Right lobe of liver (tissue), 6 donors: ENCODE data around the gene TACC3. TPM values are rescaled to one million over a fixed set of nuclear protein-coding genes. Genes with fewer than 3 reads are reported as not detected.

Source experiments
- ATAC-seq, 4 donors: fragments of 200-7000 bp; cut with Tn5 transposase; one replicate each; pipeline ENCODE4 v1.9.1; 2020; ENCODE audit warnings: mild to moderate bottlenecking in 4 of 4, moderate library complexity in 4 of 4
- DNase-seq, 3 donors: peaks; one replicate each; pipeline ENCODE4 v3.0.0-alpha.2; 2020
- H3K27ac ChIP-seq, 3 donors: fragments of 200-600 bp; one replicate each; pipeline ENCODE4 v1.8.0; 2022
- H3K27me3 ChIP-seq, 2 donors: fragments of 200-600 bp; one replicate each; pipeline ENCODE4 v1.8.0; 2022
- H3K36me3 ChIP-seq, 4 donors: fragments of 200-600 bp; sonication (generic) in 1 of 4; one replicate each; pipeline versions ENCODE4 v1.5.1 to v1.8.0; 2017 to 2022; ENCODE audit warnings: control low read depth in 1 of 4
- H3K4me1 ChIP-seq, 4 donors: fragments of 200-600 bp; sonication (generic) in 1 of 4; one replicate each; pipeline versions ENCODE4 v1.5.1 to v1.8.0; 2017 to 2022; ENCODE audit warnings: control low read depth in 1 of 4
- H3K4me3 ChIP-seq, 3 donors: fragments of 200-600 bp; one replicate each; pipeline ENCODE4 v1.8.0; 2022
- H3K9me3 ChIP-seq, 4 donors: fragments of 200-600 bp; sonication (generic) in 1 of 4; one replicate each; pipeline versions ENCODE4 v1.5.1 to v1.8.0; 2017 to 2022; ENCODE audit warnings: control low read depth in 1 of 4
- CTCF ChIP-seq, 4 donors: fragments of 200-600 bp in 3 of 4; fragments of 450-650 bp in 1 of 4; IDR thresholded peaks; one replicate each; pipeline versions ENCODE4 v1.5.1 to v1.8.0; 2016 to 2022; ENCODE audit warnings: antibody characterized with exemption in 4 of 4, mild to moderate bottlenecking in 2 of 4
- POLR2A ChIP-seq: fragments of 450-650 bp; IDR thresholded peaks from one replicate; pipeline ENCODE4 v1.6.1; 2017; ENCODE audit warnings: antibody characterized with exemption, mild to moderate bottlenecking
- WGBS: methylation state at CpG from one replicate; pipeline ENCODE4 v1.1.6; 2018; ENCODE audit warnings: low coverage, low lambda C conversion rate; ENCODE audit not compliant: insufficient coverage; ENCODE audit errors: missing lambda C conversion rate; 5-methylcytosine and 5-hydroxymethylcytosine counted together
- intact Hi-C, 2 donors: fragments of 100-400 bp; cut with DNase I; formaldehyde crosslinking; loops; one replicate each; pipeline versions ENCODE4 v1.11.2 to v1.14.1; 2022
- total RNA-seq, 6 experiments: library from RNA; depleted of rRNA in 2 of 6; stranded (reverse); fragments of >200 nt in 2 of 6; fragmentation: NEBNext Ultra II Directional in 3 of 6; extraction: Animal tissue kit (Norgen Biotek cat#: 25700) in 3 of 6; gene quantifications; one replicate each; pipeline versions ENCODE4 v1.1.0 to v1.2.4, GENCODE V29; 2016 to 2023
- donor health status: DM: no; HTN: yes; CAD: no.
- donor health status: DM: no; HTN: no; CAD: no.
- donor health status: DM: no; HTN: no; CAD: no.
- donor health status: DM: no; HTN: yes; CAD: no.
- donor health status: DM: no; HTN: yes; CAD: no.

The TACC3 gene
- total RNA-seq, 6 experiments from 2014 or later, result 2.2 to 5.7 (median 4.8) TPM

- no peak for DNase-seq
- intact Hi-C loops, result loop anchor here (5.0 to 10.0 kb wide), 4 partner anchors 57 to 155 kb away; no protein-coding TSS in a partner anchor
These were observed 28.5 kb downstream of the TACC3 start for GRCh38 chr4:1749826-1750225.

GRCh38 chr4:1750381-1751154 is 29.2 kb downstream of the TACC3 start:
- ATAC-seq (no peak), DNase-seq (no peak)
- TF ChIP-seq POLR2A (no peak), CTCF (IDR thresholded peaks at IDR 0.05) (no peak)
- 62% methylated on average over 2 of the region's 18 CpGs for WGBS
- intact Hi-C loops, result loop anchor here in 1 of 2 donors (5.0 to 10.0 kb wide), 2 partner anchors 57 to 144 kb away; no protein-coding TSS in a partner anchor
- Histone ChIP-seq H3K4me3 (no peak overlapping the region), H3K4me1 (peaks cover 0 to 3% (median 0%) of the 10 kb centered on the region in 4 donors), H3K27me3 (no peaks in the 10 kb centered on the region), H3K9me3 (no peaks in the 10 kb centered on the region), H3K36me3 (no peaks in the 10 kb centered on the region), H3K27ac (no peak overlapping the region)

More at GRCh38 chr4:1749826-1750225, 28.5 kb downstream of the TACC3 start:
- Histone ChIP-seq H3K36me3 (no peaks in the 10 kb centered on the region), H3K27ac (no peak overlapping the region), H3K27me3 (no peaks in the 10 kb centered on the region), H3K4me3 (no peak overlapping the region), H3K9me3 (no peaks in the 10 kb centered on the region), H3K4me1 (peaks cover 0 to 11% (median under 1%) of the 10 kb centered on the region in 4 donors)
- no peak for ATAC-seq
- TF ChIP-seq POLR2A, result no peak
- TF ChIP-seq CTCF (IDR thresholded peaks at IDR 0.05), result no peak
- WGBS, result no CpG with 5 or more reads among the region's 14 CpGs

GRCh38 chr4:1751155-1751918 is 30.0 kb downstream of the TACC3 start:
- intact Hi-C loops, result loop anchor here in 1 of 2 donors (5.0 to 10.0 kb wide), 2 partner anchors 56 to 143 kb away; no protein-coding TSS in a partner anchor
- TF ChIP-seq POLR2A, result no peak
- no peak overlapping the region for H3K27ac ChIP-seq
- H3K4me1 ChIP-seq, result no peaks in the 10 kb centered on the region
- H3K4me3 ChIP-seq, result no peak overlapping the region
- ATAC-seq, result no peak
- DNase-seq, result no peak
- no peaks in the 10 kb centered on the region for H3K9me3 ChIP-seq
- H3K27me3 ChIP-seq, result no peaks in the 10 kb centered on the region
- H3K36me3 ChIP-seq, result no peaks in the 10 kb centered on the region
- WGBS, result no CpG with 5 or more reads among the region's 31 CpGs

- ATAC-seq, result no peak
- H3K4me3 ChIP-seq, result no peak overlapping the region
- intact Hi-C loops, result loop anchor here in 1 of 2 donors (5.0 to 10.0 kb wide), 2 partner anchors 55 to 143 kb away; no protein-coding TSS in a partner anchor
These were observed 30.6 kb downstream of the TACC3 start for GRCh38 chr4:1751919-1752283.

More at GRCh38 chr4:1751919-1752283, 30.6 kb downstream of the TACC3 start:
- Histone ChIP-seq H3K4me1 (no peaks in the 10 kb centered on the region), H3K27ac (no peak overlapping the region), H3K27me3 (no peaks in the 10 kb centered on the region), H3K36me3 (no peaks in the 10 kb centered on the region), H3K9me3 (no peaks in the 10 kb centered on the region)
- no peak for TF ChIP-seq CTCF (IDR thresholded peaks at IDR 0.05)
- no peak for TF ChIP-seq POLR2A
- no CpG with 5 or more reads among the region's 8 CpGs for WGBS
- no peak for DNase-seq
